Limb (tissue), 2 donors: ENCODE data around the gene CCDC63.

Source experiments
- DNase-seq, 2 donors: peaks; one replicate each; pipeline ENCODE4 v3.0.0-alpha.2; 2016; ENCODE audit errors: extremely low spot score in 2 of 2

The CCDC63 gene

DNA sequence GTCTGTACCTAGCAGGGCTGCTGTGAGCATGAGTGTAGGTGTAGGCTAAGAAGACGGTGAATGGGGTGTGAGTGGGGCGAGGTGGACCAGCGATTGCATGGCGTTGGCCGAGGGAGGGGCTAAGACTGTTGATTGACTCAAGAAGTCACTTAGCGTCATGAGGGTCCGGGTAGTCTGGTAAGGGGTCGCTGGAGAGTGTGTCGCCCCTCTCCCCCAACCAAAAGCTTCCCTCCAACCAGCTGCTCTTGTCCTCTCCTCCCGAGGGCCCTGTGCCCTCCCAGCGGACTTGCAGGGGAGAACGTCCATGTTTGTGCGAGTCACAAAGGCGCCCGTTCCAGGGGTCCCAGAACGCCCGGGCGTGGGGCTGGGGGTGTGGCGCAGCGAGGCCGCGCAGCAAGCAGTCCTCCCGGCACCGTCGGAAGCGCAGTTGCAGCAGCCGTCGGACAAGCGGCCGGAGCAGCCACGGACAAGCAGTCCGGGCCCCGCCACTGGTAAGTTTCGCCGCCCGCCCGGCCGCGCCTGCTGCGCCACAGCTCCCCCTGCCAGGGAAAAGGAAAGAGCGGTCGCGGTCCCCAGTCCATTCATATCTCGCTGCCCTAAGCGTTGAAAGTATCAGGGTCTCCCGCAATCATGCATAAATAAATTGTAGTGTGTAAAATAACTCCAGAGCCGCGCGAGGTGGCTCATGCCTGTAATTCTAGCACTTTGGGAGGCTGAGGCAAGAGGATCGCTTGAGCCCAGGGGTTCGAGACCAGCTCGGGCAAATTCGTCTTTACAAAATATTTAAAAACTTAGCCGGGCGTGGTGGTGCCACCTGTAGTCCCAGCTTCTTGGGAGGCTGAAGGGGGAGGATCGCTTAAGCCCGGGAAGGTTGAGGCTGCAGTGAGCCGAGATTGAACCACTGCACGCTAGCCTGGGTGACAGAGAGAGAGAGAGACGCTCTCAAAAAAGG lies at the start of gene CCDC63:
CCDC63 (plus strand) TSS at position 373 of the 952 bp plus-strand sequence. CDS start 5,968 bp downstream, outside the sequence.
- DNase-seq, result peak in 1 of 2 donors; percentile 74

GRCh38 chr12:110798461-110798860 lies 48.3 kb upstream of the CCDC63 start:
- no peak for DNase-seq

DNA sequence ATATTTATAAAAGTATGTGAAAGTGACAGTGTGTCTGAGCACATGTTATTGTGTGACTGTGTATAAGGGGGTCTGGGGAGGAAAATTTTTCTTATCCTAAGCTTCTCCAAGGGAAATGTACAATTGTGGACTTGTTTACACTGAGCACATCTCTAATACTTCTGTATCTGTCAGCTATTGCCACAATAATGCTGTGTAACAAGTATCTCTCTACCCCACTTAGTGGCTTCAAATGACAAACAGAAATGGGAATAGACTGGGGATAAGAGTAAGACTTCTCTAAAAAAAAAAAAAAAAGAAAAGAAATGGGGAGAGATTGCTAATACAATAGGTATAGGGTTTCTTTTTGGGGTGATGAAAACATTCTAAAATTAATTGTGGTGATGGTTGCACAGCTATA lies 44.3 kb upstream of the CCDC63 start:
- DNase-seq, result no peak

- DNase-seq, result no peak
Observed at GRCh38 chr12:110804406-110804805, 42.4 kb upstream of the CCDC63 start.

DNA sequence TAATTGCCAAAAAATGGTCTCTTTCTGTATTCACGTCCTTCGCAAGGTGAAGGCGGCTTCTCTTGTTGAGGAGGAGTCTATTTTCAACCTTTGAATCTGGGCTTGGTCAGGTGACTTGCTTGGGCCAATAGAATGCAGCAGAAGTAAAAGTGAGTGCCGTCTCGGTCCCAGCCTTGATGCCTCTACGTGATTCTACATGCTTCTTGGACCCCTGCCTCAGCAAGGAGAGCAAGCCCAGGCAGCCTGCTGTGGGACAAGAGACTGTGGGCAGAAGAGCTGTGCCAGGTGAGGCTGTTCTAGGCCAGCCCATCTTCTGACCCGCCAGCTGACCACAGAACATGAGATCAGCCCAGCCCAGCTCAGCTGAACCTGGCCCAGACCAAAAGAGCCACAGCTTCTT lies 39.1 kb upstream of the CCDC63 start:
- DNase-seq, result no peak

- DNase-seq, result no peak
Observed at GRCh38 chr12:110809149-110809548, 37.6 kb upstream of the CCDC63 start.

DNA sequence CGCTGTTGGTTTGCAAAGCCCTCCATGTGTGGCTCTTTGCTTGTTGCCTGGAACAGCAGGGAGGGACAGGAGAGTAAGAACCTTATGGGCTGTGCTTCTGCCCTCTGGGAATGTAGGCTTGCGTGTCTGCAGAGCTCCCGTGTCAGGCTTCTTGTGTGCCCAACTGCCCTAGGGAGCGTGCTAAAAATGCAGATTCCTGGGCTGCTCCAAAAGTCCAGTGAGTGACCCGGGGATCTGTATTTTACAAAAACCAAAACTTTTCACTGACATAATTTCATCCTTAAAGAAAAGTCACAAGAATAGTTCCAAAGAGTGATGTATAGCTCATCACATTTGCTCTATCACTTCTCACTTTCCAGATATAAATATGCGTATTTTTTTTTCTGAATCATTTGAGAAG lies 34.8 kb upstream of the CCDC63 start:
- no peak for DNase-seq

DNA sequence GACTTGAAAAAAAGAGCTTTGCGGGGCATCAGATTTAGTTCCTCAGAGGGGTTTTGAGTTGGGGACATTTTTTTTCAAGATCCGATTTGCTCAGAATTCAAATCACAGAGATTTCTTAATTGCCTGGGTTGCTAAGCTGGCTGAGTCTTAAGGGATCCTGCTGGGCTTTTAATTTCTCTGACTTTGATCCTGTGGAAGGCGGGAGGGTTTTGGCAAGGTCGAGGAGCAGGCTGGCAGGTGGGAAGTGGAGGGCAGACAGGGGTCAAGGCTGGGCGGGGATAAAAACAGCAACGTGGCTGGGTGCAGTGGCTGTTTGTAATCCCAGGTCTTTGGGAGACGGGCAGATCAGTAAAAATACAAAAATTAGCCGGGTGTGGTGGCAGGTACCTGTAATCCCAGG lies 33.5 kb upstream of the CCDC63 start:
- DNase-seq, result no peak

DNA sequence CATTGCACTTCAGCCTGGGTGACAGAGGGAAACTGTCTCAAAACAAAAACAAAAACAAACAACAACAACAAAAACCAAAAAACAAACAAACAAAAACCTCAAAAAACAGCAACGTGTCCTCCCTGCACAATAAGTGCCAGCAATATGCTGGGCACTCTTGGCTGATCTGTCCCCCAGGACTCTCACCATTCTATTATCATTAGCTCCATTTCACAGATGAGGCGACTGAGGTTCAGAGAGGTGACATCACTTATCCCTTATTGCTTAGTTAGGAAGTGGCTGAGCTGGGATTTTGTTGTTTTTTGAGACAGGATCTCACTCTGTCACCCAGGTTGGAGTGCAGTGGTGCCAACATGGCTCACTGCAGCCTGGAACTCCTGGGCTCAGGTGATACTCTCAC lies 33.0 kb upstream of the CCDC63 start:
- no peak for DNase-seq

DNA sequence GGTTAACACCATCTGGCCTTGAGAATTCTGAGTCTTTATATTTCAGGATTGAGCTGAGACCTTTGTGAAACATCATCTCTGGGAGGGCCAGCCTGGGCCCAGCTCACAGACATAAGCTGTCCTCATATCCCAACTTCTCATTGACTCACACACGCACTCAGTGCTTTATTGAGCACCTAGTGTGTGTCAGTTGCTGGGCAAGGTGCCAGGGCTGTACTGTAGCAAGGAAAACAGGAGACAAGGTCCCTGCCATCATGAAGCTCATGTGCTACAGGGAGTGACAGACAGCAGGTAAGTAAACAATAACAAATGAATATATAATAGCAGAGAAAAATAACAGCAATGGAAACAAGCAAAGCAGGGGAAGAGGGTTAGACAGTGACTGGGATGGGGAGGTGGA lies 30.5 kb upstream of the CCDC63 start:
- DNase-seq, result no peak

DNA sequence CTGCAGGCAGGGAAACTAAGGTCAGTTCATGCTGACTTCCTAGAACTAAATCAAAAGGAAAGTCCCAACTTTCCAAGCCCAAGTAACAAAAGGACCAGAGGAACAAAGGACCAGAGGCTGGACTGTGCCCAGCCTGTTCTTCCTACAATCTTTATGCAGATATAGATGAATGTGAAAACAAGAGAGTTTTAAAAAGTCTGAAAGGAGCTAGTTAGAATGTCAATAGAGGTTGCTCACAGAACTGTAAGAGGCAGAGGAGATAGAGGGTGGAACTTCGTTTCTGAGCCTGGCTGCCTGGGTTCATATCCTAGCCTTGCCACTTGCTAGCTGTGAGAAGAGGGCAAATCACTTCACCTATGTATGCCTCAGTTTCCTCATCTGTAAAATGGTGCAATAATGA lies 30.0 kb upstream of the CCDC63 start:
- no peak for DNase-seq

DNA sequence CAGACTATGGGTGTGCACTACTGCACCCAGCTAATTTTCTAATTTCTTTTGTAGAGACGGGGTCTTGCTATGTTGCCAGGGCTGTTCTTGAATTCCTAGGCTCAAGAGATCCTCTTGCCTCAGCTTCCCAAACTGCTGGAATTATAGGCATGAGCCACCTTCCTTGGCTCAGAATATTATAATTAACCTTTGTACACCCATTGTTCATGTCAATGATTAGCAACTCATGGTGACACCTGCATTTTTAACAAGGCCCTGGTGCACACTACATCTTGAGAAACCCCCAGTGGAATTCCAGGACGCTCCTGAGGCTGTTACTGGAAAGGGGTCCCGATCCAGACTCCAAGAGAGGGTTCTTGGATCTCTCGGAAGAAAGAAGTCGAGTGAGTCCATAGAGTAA lies 28.3 kb upstream of the CCDC63 start:
- DNase-seq, result no peak

- no peak for DNase-seq
Observed at GRCh38 chr12:110819150-110819549, 27.6 kb upstream of the CCDC63 start.

GRCh38 chr12:110819646-110820045 lies 27.1 kb upstream of the CCDC63 start:
- no peak for DNase-seq

DNA sequence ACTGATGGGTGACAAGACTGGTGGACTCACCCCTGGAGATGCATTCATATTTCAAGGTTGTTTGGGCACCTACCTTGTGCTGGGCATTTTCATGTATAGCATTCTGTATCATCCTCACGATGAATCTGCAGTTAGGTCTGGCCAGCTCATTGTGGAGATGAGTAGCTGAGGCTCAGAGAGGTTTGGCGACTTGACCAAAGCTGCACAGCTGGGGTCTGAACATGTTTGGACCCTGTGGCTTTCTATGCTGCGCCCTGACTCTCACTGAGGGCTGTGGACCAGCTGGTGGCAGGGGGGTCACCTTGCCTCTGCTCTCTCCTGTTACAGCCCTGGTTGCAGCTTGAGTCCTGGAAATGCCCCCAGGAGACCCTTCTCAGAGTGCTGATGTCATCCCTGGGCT lies 24.9 kb upstream of the CCDC63 start:
- DNase-seq, result peak in 1 of 2 donors; percentile 36

DNA sequence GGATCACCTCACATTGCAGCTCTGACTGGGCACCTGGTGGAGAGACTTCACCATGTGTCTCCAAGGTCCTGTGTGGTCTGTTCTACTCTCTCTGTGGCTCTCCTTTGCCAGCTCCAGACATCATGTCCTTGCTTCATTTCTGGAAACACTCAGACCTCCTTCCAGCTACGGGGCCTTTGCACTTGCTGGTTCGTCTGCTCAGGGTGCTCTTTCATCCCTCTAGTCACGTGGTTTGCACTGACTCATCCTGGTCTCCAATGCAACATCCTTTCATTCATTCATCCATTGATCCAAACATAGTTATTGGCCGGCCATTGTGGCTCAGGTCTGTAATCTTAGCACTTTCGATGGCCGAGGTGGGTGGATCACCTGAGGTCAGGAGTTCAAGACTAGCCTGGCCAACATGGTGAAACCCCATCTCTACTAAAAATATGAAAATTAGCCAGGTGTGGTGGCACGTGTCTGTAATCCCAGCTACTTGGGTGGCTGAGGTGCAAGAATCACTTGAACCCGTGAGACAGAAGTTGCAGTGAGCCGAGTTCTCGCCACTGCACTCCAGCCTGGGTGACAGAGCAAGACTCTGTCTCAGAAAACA lies 23.9 kb upstream of the CCDC63 start:
- DNase-seq, result no peak

GRCh38 chr12:110824342-110824741 lies 22.4 kb upstream of the CCDC63 start:
- DNase-seq, result no peak

GRCh38 chr12:110825530-110825929 lies 21.3 kb upstream of the CCDC63 start:
- DNase-seq, result no peak

GRCh38 chr12:110826592-110827200 lies 20.1 kb upstream of the CCDC63 start:
- peak; percentile 47 to 86 for DNase-seq

- no peak for DNase-seq
Observed at GRCh38 chr12:110829308-110829707, 17.5 kb upstream of the CCDC63 start.

- no peak for DNase-seq
Observed at GRCh38 chr12:110836291-110836690, 10.5 kb upstream of the CCDC63 start.

GRCh38 chr12:110841007-110841406 lies 5.8 kb upstream of the CCDC63 start:
- DNase-seq, result no peak
